ENCODE results near the gene NME8. TPM values are rescaled to one million over a fixed set of nuclear protein-coding genes. Genes with fewer than 3 reads are reported as not detected.

Gene NME8
- total RNA-seq, 4 donors from 2014 or later = 0.72 TPM; not detected in 3

DNA sequence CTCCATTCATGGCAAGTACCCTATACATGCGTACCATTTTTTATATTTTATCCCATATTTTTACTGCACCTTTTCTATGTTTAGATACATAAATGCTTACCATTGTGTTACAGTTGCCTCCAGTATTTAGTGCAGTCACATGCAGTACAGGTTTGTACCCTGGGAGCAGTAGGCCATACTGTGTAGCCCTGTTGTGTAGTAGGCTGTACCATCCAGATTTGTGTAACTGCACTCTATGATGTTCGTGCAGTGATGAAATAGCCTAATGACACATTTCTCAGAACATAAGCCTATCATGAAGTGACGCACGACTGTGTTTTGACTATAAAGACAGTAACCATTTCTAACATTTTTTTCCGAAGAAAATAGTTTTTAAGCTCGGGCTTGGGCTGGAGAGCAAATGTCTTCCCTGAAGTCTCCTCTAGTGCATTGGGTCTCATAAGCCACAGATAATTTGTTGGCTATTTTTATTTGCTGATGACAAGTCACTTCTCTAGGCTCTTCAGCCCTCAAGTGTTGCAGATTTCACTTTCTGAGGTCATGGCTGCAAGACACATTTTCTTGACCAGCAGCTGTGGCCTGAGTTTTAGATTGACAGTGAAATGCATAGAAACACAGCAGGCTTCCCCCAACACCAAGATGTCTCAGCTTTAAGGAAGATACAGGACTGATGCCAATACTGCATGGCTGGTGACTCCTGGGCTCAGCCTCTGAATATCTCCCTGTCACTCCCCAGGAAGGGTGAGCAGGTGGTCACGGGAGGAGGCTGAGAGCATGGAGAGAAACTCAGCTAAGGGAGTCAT is 98.9 kb downstream of the NME8 start:
- TF ChIP-seq, protein P1, sequence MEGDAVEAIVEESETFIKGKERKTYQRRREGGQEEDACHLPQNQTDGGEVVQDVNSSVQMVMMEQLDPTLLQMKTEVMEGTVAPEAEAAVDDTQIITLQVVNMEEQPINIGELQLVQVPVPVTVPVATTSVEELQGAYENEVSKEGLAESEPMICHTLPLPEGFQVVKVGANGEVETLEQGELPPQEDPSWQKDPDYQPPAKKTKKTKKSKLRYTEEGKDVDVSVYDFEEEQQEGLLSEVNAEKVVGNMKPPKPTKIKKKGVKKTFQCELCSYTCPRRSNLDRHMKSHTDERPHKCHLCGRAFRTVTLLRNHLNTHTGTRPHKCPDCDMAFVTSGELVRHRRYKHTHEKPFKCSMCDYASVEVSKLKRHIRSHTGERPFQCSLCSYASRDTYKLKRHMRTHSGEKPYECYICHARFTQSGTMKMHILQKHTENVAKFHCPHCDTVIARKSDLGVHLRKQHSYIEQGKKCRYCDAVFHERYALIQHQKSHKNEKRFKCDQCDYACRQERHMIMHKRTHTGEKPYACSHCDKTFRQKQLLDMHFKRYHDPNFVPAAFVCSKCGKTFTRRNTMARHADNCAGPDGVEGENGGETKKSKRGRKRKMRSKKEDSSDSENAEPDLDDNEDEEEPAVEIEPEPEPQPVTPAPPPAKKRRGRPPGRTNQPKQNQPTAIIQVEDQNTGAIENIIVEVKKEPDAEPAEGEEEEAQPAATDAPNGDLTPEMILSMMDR (IDR thresholded peaks at IDR 0.05) = no peak
- no peak for ATAC-seq (ENCODE audit: low FRiP score)
- DNase-seq (ENCODE audit: low spot score) = no peak

DNA sequence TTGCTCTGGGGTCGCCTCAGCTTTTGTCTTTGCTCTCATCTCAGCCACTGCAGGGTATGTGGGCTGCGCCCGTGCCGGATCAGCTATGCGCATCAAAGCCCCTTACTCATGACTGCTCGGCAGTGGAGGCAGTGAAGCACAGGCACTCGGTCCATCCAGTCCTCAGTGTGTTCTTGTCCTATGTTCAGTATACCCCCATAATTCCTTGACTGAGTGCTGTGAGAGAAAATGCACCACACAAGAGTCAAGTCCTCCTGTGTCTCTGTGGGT is 99.5 kb downstream of the NME8 start:
- ATAC-seq (ENCODE audit: low FRiP score) (no peak), DNase-seq (ENCODE audit: low spot score) (no peak)
- TF ChIP-seq, protein P1 (IDR thresholded peaks at IDR 0.05) = no peak

Other genes starting within 250 kb of the NME8 start
- gene GPR141, start 164.8 kb upstream of the NME8 start, total RNA-seq = 1 to 10 TPM in 2 of 4 donors, under 1 TPM in 2; 0.65 to 4.9 (median 1.1) TPM
- gene SFRP4, start 68.2 kb downstream of the NME8 start, total RNA-seq = 10 to 100 TPM in 3 of 4 donors, 1 to 10 TPM in 1; 3.5 to 23.0 (median 14.2) TPM
- gene EPDR1, start 72.0 kb downstream of the NME8 start, total RNA-seq = 10 to 100 TPM in 3 of 4 donors, 1 to 10 TPM in 1; 9.1 to 35.6 (median 21.1) TPM

Measured in omental fat pad (tissue), 4 donors.